H1 (cell line): ENCODE data around the gene ZNF277. TPM values are rescaled to one million over a fixed set of nuclear protein-coding genes. Genes with fewer than 3 reads are reported as not detected.

Experiments used
- CTCF ChIA-PET: fragments of 300-600 bp; sonication (Branson Sonifier 250); formaldehyde crosslinking; loops from one replicate; lab custom pipeline; 2021; ENCODE audit not compliant: partially characterized antibody; lab: Charles Lee
- POLR2A ChIA-PET: fragments of 300-600 bp; sonication (Branson Sonifier 250); formaldehyde crosslinking; loops from one replicate; lab custom pipeline; 2021; ENCODE audit warnings: inconsistent platforms; ENCODE audit not compliant: partially characterized antibody; lab: Charles Lee
- DNase-seq, 2 experiments: peaks; one replicate each; pipeline versions ENCODE4 v3.0.0 to v3.0.0-alpha.2; 2010 to 2022; ENCODE audit warnings: low spot score in 2 of 2, low read depth in 1 of 2, mixed read lengths in 1 of 2
- FAIRE-seq: peaks from 2 replicates; lab custom pipeline; 2011; peaks lifted over from hg19 to GRCh38; lab: Jason Lieb, UNC
- H2AFZ ChIP-seq: 2 replicates; pipeline ENCODE4 v1.8.1; 2012; ENCODE audit warnings: low read length, inconsistent platforms
- H2AK5ac ChIP-seq: 2 replicates; pipeline ENCODE4 v1.6.1; 2013; ENCODE audit warnings: low read depth, low read length
- H2BK120ac ChIP-seq: replicated peaks from 2 replicates; pipeline ENCODE3; 2013; ENCODE audit warnings: low read depth, low read length, inconsistent platforms
- H2BK12ac ChIP-seq: 2 replicates; pipeline ENCODE4 v1.6.1; 2013; ENCODE audit warnings: low read depth, low read length
- H2BK15ac ChIP-seq: 2 replicates; pipeline ENCODE4 v1.6.1; 2013; ENCODE audit warnings: low read length
- H2BK20ac ChIP-seq: 2 replicates; pipeline ENCODE4 v1.6.1; 2013; ENCODE audit warnings: low read length
- H2BK5ac ChIP-seq: 2 replicates; pipeline ENCODE4 v1.6.1; 2013; ENCODE audit warnings: low read depth, low read length
- H3K14ac ChIP-seq: 2 replicates; pipeline ENCODE4 v1.6.1; 2013; ENCODE audit warnings: inconsistent platforms; ENCODE audit not compliant: insufficient read length
- H3K18ac ChIP-seq: 2 replicates; pipeline ENCODE4 v1.6.1; 2013; ENCODE audit warnings: low read length; ENCODE audit errors: extremely low read depth
- H3K23ac ChIP-seq: 2 replicates; pipeline ENCODE4 v1.6.1; 2013; ENCODE audit warnings: inconsistent platforms; ENCODE audit not compliant: insufficient read length
- H3K23me2 ChIP-seq: 2 replicates; pipeline ENCODE4 v1.6.1; 2013; ENCODE audit warnings: low read depth, low read length
- H3K27ac ChIP-seq: 2 replicates; pipeline ENCODE4 v1.6.1; 2011; ENCODE audit warnings: low read depth, low read length, inconsistent platforms
- H3K27me3 ChIP-seq, 4 experiments: replicated peaks in 1 of 4; 1 replicate in 1 of 4; 2 replicates in 3 of 4; pipeline versions ENCODE4 v1.6.1 to v1.8.1; 2011 to 2013; ENCODE audit warnings: low read length in 3 of 4, mild to moderate bottlenecking in 3 of 4, inconsistent platforms in 2 of 4, mixed read lengths in 2 of 4, moderate library complexity in 1 of 4; ENCODE audit not compliant: control insufficient read depth in 3 of 4, insufficient read depth in 3 of 4; ENCODE audit errors: extremely low read depth in 1 of 4
- H3K36me3 ChIP-seq, 4 experiments: 2 replicates each; pipeline versions ENCODE4 v1.6.1 to v1.8.1; 2011 to 2013; ENCODE audit warnings: mild to moderate bottlenecking in 4 of 4, low read length in 3 of 4, moderate library complexity in 2 of 4, control low read depth in 1 of 4, inconsistent platforms in 1 of 4; ENCODE audit not compliant: insufficient read depth in 4 of 4, control insufficient read depth in 2 of 4
- H3K4ac ChIP-seq: replicated peaks from 2 replicates; pipeline ENCODE3; 2013; ENCODE audit warnings: low read length, low read depth, mixed read lengths, inconsistent platforms; ENCODE audit not compliant: insufficient read length
- H3K4me1 ChIP-seq, 4 experiments: replicated peaks in 1 of 4; 1 replicate in 1 of 4; 2 replicates in 3 of 4; pipeline versions ENCODE4 v1.6.1 to v1.8.1; 2011 to 2013; ENCODE audit warnings: low read length in 3 of 4, inconsistent platforms in 2 of 4, mixed read lengths in 1 of 4; ENCODE audit not compliant: insufficient read depth in 4 of 4, control insufficient read depth in 3 of 4
- H3K4me2 ChIP-seq, 2 experiments: 2 replicates each; pipeline versions ENCODE4 v1.6.1 to v1.8.1; 2011 to 2013; ENCODE audit warnings: low read depth in 2 of 2, low read length in 2 of 2, control low read depth in 1 of 2, inconsistent platforms in 1 of 2, mild to moderate bottlenecking in 1 of 2; ENCODE audit not compliant: insufficient read depth in 1 of 2
- H3K4me3 ChIP-seq, 4 experiments: fragments of 200-600, 300-600 bp in 1 of 4; sonication (generic), shearing (Covaris generic), sonication (Bioruptor Twin) in 1 of 4; 2 replicates each; pipeline versions ENCODE4 v1.5.1 to v1.8.1; 2011 to 2016; ENCODE audit warnings: low read length in 4 of 4, low read depth in 3 of 4, control low read depth in 2 of 4, inconsistent platforms in 2 of 4, mild to moderate bottlenecking in 2 of 4, mixed read lengths in 1 of 4, moderate library complexity in 1 of 4; ENCODE audit not compliant: insufficient read depth in 2 of 4; ENCODE audit errors: extremely low read depth in 1 of 4
- H3K56ac ChIP-seq: replicated peaks from 2 replicates; pipeline ENCODE3; 2013; ENCODE audit warnings: low read depth, mild to moderate bottlenecking, mixed read lengths, low read length, inconsistent platforms; ENCODE audit not compliant: insufficient read length
- H3K79me1 ChIP-seq: 2 replicates; pipeline ENCODE4 v1.6.1; 2013; ENCODE audit warnings: low read depth, low read length, control low read depth
- H3K79me2 ChIP-seq, 2 experiments: 2 replicates each; pipeline versions ENCODE4 v1.6.1 to v1.8.1; 2012 to 2013; ENCODE audit warnings: low read length in 2 of 2, mild to moderate bottlenecking in 2 of 2, inconsistent platforms in 1 of 2; ENCODE audit not compliant: insufficient read depth in 2 of 2, control insufficient read depth in 1 of 2
- H3K9ac ChIP-seq, 4 experiments: replicated peaks in 1 of 4; 1 replicate in 1 of 4; 2 replicates in 3 of 4; pipeline versions ENCODE4 v1.6.1 to v1.8.1; 2011 to 2013; ENCODE audit warnings: low read depth in 3 of 4, low read length in 3 of 4, control low read depth in 2 of 4, mild to moderate bottlenecking in 2 of 4, moderate library complexity in 2 of 4, inconsistent platforms in 1 of 4; ENCODE audit errors: extremely low read depth in 1 of 4
- H3K9me3 ChIP-seq, 2 experiments: 2 replicates each; pipeline versions ENCODE4 v1.6.1 to v1.8.1; 2012 to 2013; ENCODE audit warnings: mild to moderate bottlenecking in 2 of 2, moderate library complexity in 2 of 2, control low read depth in 1 of 2, inconsistent platforms in 1 of 2, low read depth in 1 of 2, low read length in 1 of 2, mixed read lengths in 1 of 2; ENCODE audit not compliant: insufficient read depth in 2 of 2
- H4K20me1 ChIP-seq, 2 experiments: replicated peaks in 1 of 2; 2 replicates each; pipeline versions ENCODE3 to v1.8.1; 2011 to 2013; ENCODE audit warnings: inconsistent platforms in 2 of 2, low read length in 2 of 2, mild to moderate bottlenecking in 1 of 2; ENCODE audit not compliant: insufficient read depth in 2 of 2, control insufficient read depth in 1 of 2
- H4K5ac ChIP-seq: 2 replicates; pipeline ENCODE4 v1.6.1; 2013; ENCODE audit warnings: low read length, low read depth, mixed read lengths, inconsistent platforms; ENCODE audit not compliant: insufficient read length
- H4K8ac ChIP-seq: 2 replicates; pipeline ENCODE4 v1.8.0; 2013; ENCODE audit warnings: mild to moderate bottlenecking, moderate library complexity, low read length, inconsistent platforms; ENCODE audit not compliant: insufficient read depth; ENCODE audit errors: extremely low read depth
- H4K91ac ChIP-seq: replicated peaks from 2 replicates; pipeline ENCODE3; 2013; ENCODE audit warnings: low read length, mixed read lengths, inconsistent platforms; ENCODE audit not compliant: insufficient read length
- EP300 ChIP-seq, 2 experiments: IDR thresholded peaks; 1 replicate in 1 of 2; 2 replicates in 1 of 2; pipeline ENCODE4 v1.6.1; 2011 to 2012; ENCODE audit warnings: low read depth in 2 of 2, low read length in 2 of 2, mild to moderate bottlenecking in 2 of 2, borderline replicate concordance in 1 of 2, inconsistent platforms in 1 of 2, moderate library complexity in 1 of 2
- JUN ChIP-seq: IDR thresholded peaks from 2 replicates; pipeline ENCODE4 v1.6.1; 2011; ENCODE audit warnings: low read depth, mild to moderate bottlenecking, improper control_type of control experiment, low read length
- NRF1 ChIP-seq: IDR thresholded peaks from 2 replicates; pipeline ENCODE4 v1.6.1; 2011; ENCODE audit warnings: mild to moderate bottlenecking, low read depth, low read length, improper control_type of control experiment
- RXRA ChIP-seq: IDR thresholded peaks from 2 replicates; pipeline ENCODE4 v1.6.1; 2011; ENCODE audit warnings: low read depth, mild to moderate bottlenecking, low read length, moderate library complexity; ENCODE audit not compliant: insufficient read depth
- SRF ChIP-seq: IDR thresholded peaks from 2 replicates; pipeline ENCODE4 v1.6.1; 2011; ENCODE audit warnings: mild to moderate bottlenecking, low read depth, low read length, moderate library complexity
- SUZ12 ChIP-seq: fragments of 200-600 bp; sonication (generic); IDR thresholded peaks from 2 replicates; pipeline ENCODE4 v1.6.1; 2012; ENCODE audit warnings: mild to moderate bottlenecking, inconsistent platforms, low read length, moderate library complexity, mixed read lengths
- TAF7 ChIP-seq: optimal IDR thresholded peaks from 2 replicates; pipeline ENCODE3; 2011; ENCODE audit warnings: low read depth, mild to moderate bottlenecking, inconsistent platforms, low read length, moderate library complexity, borderline replicate concordance
- WGBS, 2 experiments: shearing (Covaris generic) in 1 of 2; methylation state at CpG; one replicate each; pipeline versions ENCODE4 v1.1.6 to v1.1.7; 2013 to 2015; ENCODE audit warnings: low lambda C conversion rate in 2 of 2, mixed read lengths in 2 of 2, inconsistent platforms in 1 of 2, low coverage in 1 of 2, missing lambda C conversion rate in 1 of 2; ENCODE audit not compliant: insufficient replicate concordance in 2 of 2, insufficient coverage in 1 of 2, insufficient read length in 1 of 2; ENCODE audit errors: extremely low coverage in 1 of 2, missing lambda C conversion rate in 1 of 2; 5-methylcytosine and 5-hydroxymethylcytosine counted together
- polyA plus RNA-seq, 7 experiments: library from polyadenylated mRNA; depleted of rRNA in 3 of 7; stranded (reverse) in 5 of 7; unstranded in 2 of 7; fragments of >200 nt in 5 of 7; fragments of 200-250 nt in 2 of 7; gene quantifications; 1 replicate in 5 of 7; 2 replicates in 1 of 7; 4 replicates in 1 of 7; pipeline versions ENCODE4 v1.2.1 to v1.2.3, GENCODE V29; 2011 to 2013; ENCODE audit warnings: missing spikeins in 2 of 7, mixed read lengths in 2 of 7
- total RNA-seq: library from RNA; stranded (reverse); fragmentation: NEBNext Ultra II Directional; extraction: Animal tissue kit (Norgen Biotek cat#: 25700); gene quantifications from 2 replicates; pipeline ENCODE4 v1.2.1, GENCODE V29; 2021
- TF ChIP-seq, protein P1 (sequence below): IDR thresholded peaks from 2 replicates; pipeline ENCODE4 v1.6.1; 2012; ENCODE audit warnings: low read length, inconsistent platforms

ZNF277 gene
- total and polyA plus RNA-seq, 2 of the 8 experiments (the other 6 are each of a cell fraction or from before 2014, with no cell fraction given), result 5.1 to 21.7 TPM

DNA sequence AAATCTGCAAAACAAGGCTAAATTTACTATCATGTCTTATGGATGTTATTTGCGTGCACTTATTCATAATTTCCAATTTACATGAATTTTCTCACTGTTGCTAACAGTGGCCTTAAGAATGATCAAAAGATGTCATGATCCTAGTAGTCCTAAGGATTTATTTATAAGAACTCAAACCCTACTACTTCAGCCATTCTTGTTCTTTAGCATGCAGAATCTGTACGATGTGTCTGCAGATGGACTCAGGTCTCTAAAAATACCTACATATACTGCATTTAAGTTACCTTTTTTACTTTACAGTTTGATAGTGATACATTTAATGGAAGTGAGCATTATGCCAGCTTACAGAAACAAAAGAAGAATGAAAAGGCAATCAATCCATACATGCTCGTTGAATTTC lies 91.2 kb downstream of the ZNF277 start:
- POLR2A ChIA-PET, result no interaction called here
- no peaks in the 10 kb centered on the region for H3K23me2 ChIP-seq
- no peak overlapping the region for H4K5ac ChIP-seq
- no peak overlapping the region for H2BK5ac ChIP-seq
- no peak overlapping the region for H2BK20ac ChIP-seq
- no peak overlapping the region for H2BK120ac ChIP-seq
- H3K9me3 ChIP-seq, result no peaks in the 10 kb centered on the region
- H3K79me2 ChIP-seq, result no peaks in the 10 kb centered on the region
- no peak overlapping the region for H3K9ac ChIP-seq
- CTCF ChIA-PET, result no interaction called here
- no peak overlapping the region for H2AK5ac ChIP-seq
- 93% methylated on average over 3 of the region's 3 CpGs; no CpG with 5 or more reads in 1 of the 2 experiments for WGBS, 2 experiments
- no peak overlapping the region for H3K4me3 ChIP-seq
- DNase-seq, result no peak
- no peak overlapping the region for H2BK15ac ChIP-seq
- no peak overlapping the region for H3K4me2 ChIP-seq
- no peak overlapping the region for H3K4ac ChIP-seq
- H3K27me3 ChIP-seq, result no peaks in the 10 kb centered on the region
- H3K23ac ChIP-seq, result no peak overlapping the region
- H4K20me1 ChIP-seq, result no peaks in the 10 kb centered on the region
- FAIRE-seq, result no peak
- H4K91ac ChIP-seq, result no peak overlapping the region
- H3K36me3 ChIP-seq, result peaks cover 0 to 2% (median under 1%) of the 10 kb centered on the region in 4 experiments; a peak in 1 of 8 replicates
- H2BK12ac ChIP-seq, result no peak overlapping the region
- no peak overlapping the region for H3K18ac ChIP-seq
- H3K27ac ChIP-seq, result no peak overlapping the region
- no peak overlapping the region for H2AFZ ChIP-seq
- H4K8ac ChIP-seq, result no peak overlapping the region
- no peaks in the 10 kb centered on the region for H3K79me1 ChIP-seq
- H3K4me1 ChIP-seq, result no peaks in the 10 kb centered on the region
- H3K14ac ChIP-seq, result no peak overlapping the region
- H3K56ac ChIP-seq, result no peak overlapping the region
- TF ChIP-seq EP300 (IDR thresholded peaks at IDR 0.05; ENCODE audit: borderline replicate concordance in 1 of 2, low read depth in 2 of 2, low read length in 2 of 2) (no peak), RXRA (no peak), JUN (no peak), SUZ12 (no peak), SRF (no peak), TAF7 (no peak), NRF1 (no peak)
- TF ChIP-seq, protein P1, sequence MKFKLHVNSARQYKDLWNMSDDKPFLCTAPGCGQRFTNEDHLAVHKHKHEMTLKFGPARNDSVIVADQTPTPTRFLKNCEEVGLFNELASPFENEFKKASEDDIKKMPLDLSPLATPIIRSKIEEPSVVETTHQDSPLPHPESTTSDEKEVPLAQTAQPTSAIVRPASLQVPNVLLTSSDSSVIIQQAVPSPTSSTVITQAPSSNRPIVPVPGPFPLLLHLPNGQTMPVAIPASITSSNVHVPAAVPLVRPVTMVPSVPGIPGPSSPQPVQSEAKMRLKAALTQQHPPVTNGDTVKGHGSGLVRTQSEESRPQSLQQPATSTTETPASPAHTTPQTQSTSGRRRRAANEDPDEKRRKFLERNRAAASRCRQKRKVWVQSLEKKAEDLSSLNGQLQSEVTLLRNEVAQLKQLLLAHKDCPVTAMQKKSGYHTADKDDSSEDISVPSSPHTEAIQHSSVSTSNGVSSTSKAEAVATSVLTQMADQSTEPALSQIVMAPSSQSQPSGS, result no peak
